Thyroid gland (tissue), 4 donors: ENCODE data around the gene NDUFA12.

ENCODE experiments used
- CTCF ChIP-seq, 6 experiments: fragments of 200-600 bp in 3 of 6; fragments of 450-650 bp in 3 of 6; sonication (generic) in 3 of 6; IDR thresholded peaks; one replicate each; pipeline ENCODE4 v1.5.1; 2016 to 2019; ENCODE audit warnings: antibody characterized with exemption in 6 of 6, mild to moderate bottlenecking in 2 of 6, inconsistent platforms in 1 of 6, moderate library complexity in 1 of 6
- POLR2A ChIP-seq, 2 donors: fragments of 450-650 bp; IDR thresholded peaks; one replicate each; pipeline ENCODE4 v1.6.1; 2017; ENCODE audit warnings: antibody characterized with exemption in 2 of 2, mild to moderate bottlenecking in 2 of 2, moderate library complexity in 1 of 2

DNA sequence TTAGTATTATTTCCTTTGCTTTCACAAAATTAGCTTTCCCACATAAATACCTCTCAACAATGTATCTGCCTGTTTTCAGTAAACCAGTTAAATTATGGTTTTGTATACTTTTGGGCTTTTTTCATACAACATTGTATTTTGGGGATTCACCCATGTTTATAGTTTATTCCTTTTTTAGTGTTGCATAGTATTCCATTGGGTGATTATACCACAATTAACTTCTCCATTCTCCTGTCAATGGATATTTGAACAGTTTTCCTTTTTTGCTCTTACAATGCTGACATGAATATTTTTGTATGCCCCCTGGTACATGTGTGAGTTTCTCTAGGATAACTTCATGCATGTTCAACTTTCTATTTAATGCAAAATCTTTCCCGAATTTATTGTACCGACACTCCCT lies 12.6 kb upstream of the NDUFA12 start:
- TF ChIP-seq CTCF (IDR thresholded peaks at IDR 0.05) (no peak), POLR2A (IDR thresholded peaks at IDR 0.05) (no peak)
